MM.1S (cell line): ENCODE measurements around the gene BCL7B.

Source experiments
- CTCF ChIP-seq: fragments of 300-600 bp; sonication (generic); IDR thresholded peaks from 2 replicates; pipeline ENCODE4 v1.5.1; 2016; ENCODE audit warnings: antibody characterized with exemption, low read length, mixed read lengths
- EZH2 ChIP-seq: fragments of 300-600 bp; sonication (generic); optimal IDR thresholded peaks from 2 replicates; pipeline ENCODE3; 2017; ENCODE audit warnings: low read depth, mild to moderate bottlenecking, antibody characterized with exemption, low read length, mixed read lengths

- no peak for TF ChIP-seq EZH2
- TF ChIP-seq CTCF: no peak
These were observed 25.2 kb upstream of the BCL7B start for GRCh38 chr7:73582664-73583202.
